ENCODE measurements around the gene MKS1. TPM values are rescaled to one million over a fixed set of nuclear protein-coding genes. Genes with fewer than 3 reads are reported as not detected.

The MKS1 gene
- total and polyA plus RNA-seq, 2 experiments from 2014 or later, result 14.0 to 17.4 TPM

GRCh38 chr17:58231641-58232040 is 12.6 kb upstream of the MKS1 start:
- H3K4me2 ChIP-seq, result no peak overlapping the region
- Mint-ChIP-seq H3K4me1 (peaks cover 10% of the 10 kb centered on the region), H3K36me3 (ENCODE audit: low read depth) (no peaks in the 10 kb centered on the region), H3K27me3 (ENCODE audit: insufficient read depth, low read depth, poor library complexity) (no peaks in the 10 kb centered on the region), H3K4me3 (no peak overlapping the region), H3K9me3 (peaks cover 4% of the 10 kb centered on the region; the same call in 2 of the 3 replicates), H3K27ac (no peak overlapping the region)
- no peak overlapping the region for H3K27ac ChIP-seq (ENCODE audit: low read depth)
- H3K4me3 ChIP-seq, result no peak overlapping the region
- no peak overlapping the region for H2AFZ ChIP-seq
- H3K4me1 ChIP-seq (ENCODE audit: insufficient read depth), result peaks cover 3% of the 10 kb centered on the region; the same call in 1 of the 2 replicates
- H3F3A ChIP-seq (replicated peaks; ENCODE audit: low read depth), result no peaks in the 10 kb centered on the region
- ATAC-seq, result no peak
- TF ChIP-seq EZH2 (IDR thresholded peaks at IDR 0.05; ENCODE audit: low read depth, unreplicated experiment) (no peak), ZNF114 (CRISPR knock-in tag; IDR thresholded peaks at IDR 0.05) (no peak), ETS1 (IDR thresholded peaks at IDR 0.05) (no peak), EZH2phosphoT487 (IDR thresholded peaks at IDR 0.05; ENCODE audit: unreplicated experiment) (no peak), JUNB (IDR thresholded peaks at IDR 0.05; ENCODE audit: unreplicated experiment) (no peak), CTCF (conservative IDR thresholded peaks at IDR 0.05; ENCODE audit: low read depth in 2 of 2) (no peak), ZNF462 (CRISPR knock-in tag; IDR thresholded peaks at IDR 0.05) (no peak), NANOG (IDR thresholded peaks at IDR 0.05; ENCODE audit: borderline replicate concordance) (no peak), CREB1 (CRISPR knock-in tag; IDR thresholded peaks at IDR 0.05; ENCODE audit: low read depth) (no peak), STAT1 (IDR thresholded peaks at IDR 0.05; ENCODE audit: unreplicated experiment) (no peak), ZNF331 (CRISPR knock-in tag; IDR thresholded peaks at IDR 0.05; ENCODE audit: low read depth) (no peak), POLR2AphosphoS5 (IDR thresholded peaks at IDR 0.05; ENCODE audit: low read depth) (no peak)
- TF ChIP-seq, protein P1, sequence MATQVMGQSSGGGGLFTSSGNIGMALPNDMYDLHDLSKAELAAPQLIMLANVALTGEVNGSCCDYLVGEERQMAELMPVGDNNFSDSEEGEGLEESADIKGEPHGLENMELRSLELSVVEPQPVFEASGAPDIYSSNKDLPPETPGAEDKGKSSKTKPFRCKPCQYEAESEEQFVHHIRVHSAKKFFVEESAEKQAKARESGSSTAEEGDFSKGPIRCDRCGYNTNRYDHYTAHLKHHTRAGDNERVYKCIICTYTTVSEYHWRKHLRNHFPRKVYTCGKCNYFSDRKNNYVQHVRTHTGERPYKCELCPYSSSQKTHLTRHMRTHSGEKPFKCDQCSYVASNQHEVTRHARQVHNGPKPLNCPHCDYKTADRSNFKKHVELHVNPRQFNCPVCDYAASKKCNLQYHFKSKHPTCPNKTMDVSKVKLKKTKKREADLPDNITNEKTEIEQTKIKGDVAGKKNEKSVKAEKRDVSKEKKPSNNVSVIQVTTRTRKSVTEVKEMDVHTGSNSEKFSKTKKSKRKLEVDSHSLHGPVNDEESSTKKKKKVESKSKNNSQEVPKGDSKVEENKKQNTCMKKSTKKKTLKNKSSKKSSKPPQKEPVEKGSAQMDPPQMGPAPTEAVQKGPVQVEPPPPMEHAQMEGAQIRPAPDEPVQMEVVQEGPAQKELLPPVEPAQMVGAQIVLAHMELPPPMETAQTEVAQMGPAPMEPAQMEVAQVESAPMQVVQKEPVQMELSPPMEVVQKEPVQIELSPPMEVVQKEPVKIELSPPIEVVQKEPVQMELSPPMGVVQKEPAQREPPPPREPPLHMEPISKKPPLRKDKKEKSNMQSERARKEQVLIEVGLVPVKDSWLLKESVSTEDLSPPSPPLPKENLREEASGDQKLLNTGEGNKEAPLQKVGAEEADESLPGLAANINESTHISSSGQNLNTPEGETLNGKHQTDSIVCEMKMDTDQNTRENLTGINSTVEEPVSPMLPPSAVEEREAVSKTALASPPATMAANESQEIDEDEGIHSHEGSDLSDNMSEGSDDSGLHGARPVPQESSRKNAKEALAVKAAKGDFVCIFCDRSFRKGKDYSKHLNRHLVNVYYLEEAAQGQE (IDR thresholded peaks at IDR 0.05; ENCODE audit: unreplicated experiment), result no peak
- no peak for DNase-seq (ENCODE audit: low spot score)
- no peaks in the 10 kb centered on the region for H3K79me2 ChIP-seq (replicated peaks; ENCODE audit: insufficient read depth)
- H3K27me3 ChIP-seq (ENCODE audit: insufficient read depth), result peaks cover 15% of the 10 kb centered on the region; the same call in 1 of the 2 replicates
- H3K9me2 ChIP-seq (ENCODE audit: insufficient read depth), result 0 out of 2 replicates have a peak, but pooled peaks cover 3% of the 10 kb centered on the region
- H4K20me1 ChIP-seq (replicated peaks; ENCODE audit: insufficient read depth), result no peaks in the 10 kb centered on the region
- H3K36me3 ChIP-seq (ENCODE audit: insufficient read depth), result no peaks in the 10 kb centered on the region

Data from GM23338 (cell line).